GM10248 (cell line): ENCODE measurements around the gene SEC14L5.

Source experiments
- CTCF ChIA-PET: fragments of 300-600 bp; sonication (Branson Sonifier 250); formaldehyde crosslinking; extraction: SDS; loops from one replicate; lab custom pipeline; 2021; ENCODE audit warnings: antibody characterized with exemption; lab: Yijun Ruan, JAX
- POLR2A ChIA-PET: fragments of 350-650 bp; sonication (Branson Sonifier 250); formaldehyde crosslinking; extraction: SDS; loops from one replicate; lab custom pipeline; 2020; ENCODE audit warnings: antibody characterized with exemption; lab: Yijun Ruan, JAX
- DNase-seq: peaks from one replicate; pipeline ENCODE4 v3.0.0; 2012; ENCODE audit errors: extremely low spot score
- TF ChIP-seq, protein P1 (sequence below): IDR thresholded peaks from 2 replicates; pipeline ENCODE4 v1.5.1; 2012; ENCODE audit warnings: mild to moderate bottlenecking, low read depth; ENCODE audit errors: extremely low read depth, missing control alignments, control extremely low read depth

Gene SEC14L5

GRCh38 chr16:5064915-5065314 is 106.8 kb downstream of the SEC14L5 start:
- ChIA-PET CTCF (interaction anchor here (1.2 to 3.0 kb wide), 3 partner anchors 8 to 20 kb away, joined by 3 to 18 read pairs (median 6); no protein-coding TSS in a partner anchor), POLR2A (no interaction called here)
- TF ChIP-seq, protein P1, sequence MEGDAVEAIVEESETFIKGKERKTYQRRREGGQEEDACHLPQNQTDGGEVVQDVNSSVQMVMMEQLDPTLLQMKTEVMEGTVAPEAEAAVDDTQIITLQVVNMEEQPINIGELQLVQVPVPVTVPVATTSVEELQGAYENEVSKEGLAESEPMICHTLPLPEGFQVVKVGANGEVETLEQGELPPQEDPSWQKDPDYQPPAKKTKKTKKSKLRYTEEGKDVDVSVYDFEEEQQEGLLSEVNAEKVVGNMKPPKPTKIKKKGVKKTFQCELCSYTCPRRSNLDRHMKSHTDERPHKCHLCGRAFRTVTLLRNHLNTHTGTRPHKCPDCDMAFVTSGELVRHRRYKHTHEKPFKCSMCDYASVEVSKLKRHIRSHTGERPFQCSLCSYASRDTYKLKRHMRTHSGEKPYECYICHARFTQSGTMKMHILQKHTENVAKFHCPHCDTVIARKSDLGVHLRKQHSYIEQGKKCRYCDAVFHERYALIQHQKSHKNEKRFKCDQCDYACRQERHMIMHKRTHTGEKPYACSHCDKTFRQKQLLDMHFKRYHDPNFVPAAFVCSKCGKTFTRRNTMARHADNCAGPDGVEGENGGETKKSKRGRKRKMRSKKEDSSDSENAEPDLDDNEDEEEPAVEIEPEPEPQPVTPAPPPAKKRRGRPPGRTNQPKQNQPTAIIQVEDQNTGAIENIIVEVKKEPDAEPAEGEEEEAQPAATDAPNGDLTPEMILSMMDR: no peak
- DNase-seq: no peak

DNA sequence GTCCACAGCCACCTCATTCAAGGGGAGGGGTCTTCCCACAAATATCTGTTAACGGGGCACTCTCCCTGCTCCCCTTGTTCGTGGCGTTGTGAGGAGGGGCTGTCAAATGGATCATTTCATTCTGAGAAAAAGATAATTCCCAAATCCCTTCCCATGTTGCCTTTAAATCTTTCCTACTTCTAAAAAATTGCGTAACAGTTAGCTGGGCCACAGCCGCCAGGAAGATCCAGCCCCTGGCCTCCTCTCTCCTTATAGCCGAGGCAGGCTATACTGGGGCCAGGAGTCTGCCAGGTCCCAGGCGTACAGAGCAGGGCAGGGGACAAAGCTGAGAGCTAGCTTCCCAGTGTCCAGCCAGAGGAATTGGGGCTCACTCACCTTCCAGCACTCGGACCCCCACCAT is 107.2 kb downstream of the SEC14L5 start:
- ChIA-PET POLR2A (no interaction called here), CTCF (interaction anchor here (1.2 to 3.0 kb wide), 2 partner anchors 8 to 11 kb away, joined by 6 to 18 read pairs; no protein-coding TSS in a partner anchor)
- no peak for DNase-seq
- TF ChIP-seq, protein P1: no peak

GRCh38 chr16:5065813-5066212 is 107.7 kb downstream of the SEC14L5 start, which contains the start of gene C16orf89:
Gene C16orf89, minus strand, starts transcription at chr16:5065956. Its CDS starts 48 bp downstream, at chr16:5065908.
- DNase-seq: no peak
- TF ChIP-seq, protein P1: no peak
- ChIA-PET CTCF (interaction anchor here (1.2 to 3.0 kb wide), 2 partner anchors 9 to 12 kb away, joined by 6 to 18 read pairs; no protein-coding TSS in a partner anchor), POLR2A (no interaction called here)

DNA sequence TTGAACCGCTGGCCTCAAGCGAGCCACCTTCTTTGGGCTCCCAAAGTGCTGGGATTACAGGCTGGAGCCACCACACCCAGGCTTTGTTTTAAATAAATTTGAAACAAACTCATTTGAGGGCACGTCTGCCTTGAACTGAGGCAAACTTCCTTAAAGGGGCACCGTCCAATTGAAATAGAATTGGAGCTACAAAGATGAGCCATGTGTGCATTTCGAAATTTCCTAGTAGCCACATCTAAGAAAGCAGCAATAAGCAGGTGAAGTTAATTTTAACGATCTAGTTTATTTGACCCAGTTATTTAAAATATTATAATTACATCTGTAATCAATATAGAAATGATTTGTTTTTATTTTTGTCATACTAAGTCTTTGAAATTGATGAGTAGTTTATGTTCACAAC is 108.4 kb downstream of the SEC14L5 start:
- ChIA-PET CTCF (interaction anchor here (1.2 to 3.0 kb wide), 4 partner anchors 9 to 30 kb away, joined by 3 to 18 read pairs (median 5); no protein-coding TSS in a partner anchor), POLR2A (no interaction called here)
- no peak for DNase-seq
- TF ChIP-seq, protein P1: no peak
